Prostate gland (tissue), 2 donors: ENCODE data around the gene PLCB4.

Experiments
- POLR2A ChIP-seq: fragments of 450-650 bp; IDR thresholded peaks from one replicate; pipeline ENCODE4 v1.6.1; 2016; ENCODE audit warnings: antibody characterized with exemption, mild to moderate bottlenecking
- TF ChIP-seq, protein P1 (sequence below), 4 experiments: fragments of 200-600 bp in 2 of 4; fragments of 450-650 bp in 2 of 4; sonication (generic) in 2 of 4; IDR thresholded peaks; 1 replicate in 3 of 4; 2 replicates in 1 of 4; pipeline ENCODE4 v1.5.1; 2016 to 2019; ENCODE audit warnings: antibody characterized with exemption in 4 of 4, mild to moderate bottlenecking in 2 of 4, moderate library complexity in 2 of 4

- TF ChIP-seq, protein P1, sequence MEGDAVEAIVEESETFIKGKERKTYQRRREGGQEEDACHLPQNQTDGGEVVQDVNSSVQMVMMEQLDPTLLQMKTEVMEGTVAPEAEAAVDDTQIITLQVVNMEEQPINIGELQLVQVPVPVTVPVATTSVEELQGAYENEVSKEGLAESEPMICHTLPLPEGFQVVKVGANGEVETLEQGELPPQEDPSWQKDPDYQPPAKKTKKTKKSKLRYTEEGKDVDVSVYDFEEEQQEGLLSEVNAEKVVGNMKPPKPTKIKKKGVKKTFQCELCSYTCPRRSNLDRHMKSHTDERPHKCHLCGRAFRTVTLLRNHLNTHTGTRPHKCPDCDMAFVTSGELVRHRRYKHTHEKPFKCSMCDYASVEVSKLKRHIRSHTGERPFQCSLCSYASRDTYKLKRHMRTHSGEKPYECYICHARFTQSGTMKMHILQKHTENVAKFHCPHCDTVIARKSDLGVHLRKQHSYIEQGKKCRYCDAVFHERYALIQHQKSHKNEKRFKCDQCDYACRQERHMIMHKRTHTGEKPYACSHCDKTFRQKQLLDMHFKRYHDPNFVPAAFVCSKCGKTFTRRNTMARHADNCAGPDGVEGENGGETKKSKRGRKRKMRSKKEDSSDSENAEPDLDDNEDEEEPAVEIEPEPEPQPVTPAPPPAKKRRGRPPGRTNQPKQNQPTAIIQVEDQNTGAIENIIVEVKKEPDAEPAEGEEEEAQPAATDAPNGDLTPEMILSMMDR (IDR thresholded peaks at IDR 0.05): no peak
- TF ChIP-seq POLR2A: no peak
Measured at GRCh38 chr20:9062066-9062465, 6.8 kb upstream of the PLCB4 start.
